ENCODE results near the gene DHFR.
"Not testable (repeated sequence)": the region's sequence is repeated elsewhere in the genome, so short reads cannot be mapped to it uniquely, and the experiment has no call there.

The DHFR gene

DNA sequence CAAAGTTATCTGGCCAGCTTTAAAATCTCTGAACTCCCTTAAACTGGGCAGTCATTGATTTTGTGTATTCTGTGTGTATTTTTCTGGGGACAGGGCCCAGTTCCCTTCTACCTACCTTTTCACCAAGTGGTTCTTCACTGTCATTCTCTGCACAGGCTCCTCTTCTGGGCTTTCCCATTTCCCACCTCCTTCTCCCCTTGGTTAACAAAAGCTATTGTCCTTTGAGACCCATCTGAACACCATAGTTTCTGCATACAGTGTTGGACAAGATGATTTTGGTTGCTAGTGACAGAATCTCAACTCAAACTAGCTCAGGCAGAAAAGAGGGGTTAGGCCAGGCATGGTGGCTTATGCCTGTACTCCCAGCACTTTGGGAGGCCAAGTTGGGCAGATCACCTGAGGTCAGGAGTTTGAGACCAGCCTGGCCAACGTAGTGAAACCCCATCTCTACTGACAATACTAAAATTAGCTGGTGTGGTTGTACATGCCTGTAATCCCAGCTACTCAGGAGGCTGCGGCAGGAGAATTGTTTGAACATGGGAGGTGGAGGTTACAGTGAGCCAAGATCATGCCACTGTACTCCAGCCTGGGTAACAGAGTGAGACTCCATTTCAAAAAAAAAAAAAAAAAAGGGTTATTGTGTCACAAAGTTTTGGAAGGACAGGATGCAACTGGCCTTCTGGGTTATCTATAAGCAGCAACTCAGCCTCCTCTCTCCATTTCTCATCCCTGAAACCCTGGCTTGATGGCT lies 53.7 kb downstream of the DHFR start:
- no peak for DNase-seq (ENCODE audit: low read depth in 2 of 3, low spot score in 1 of 3)

DNA sequence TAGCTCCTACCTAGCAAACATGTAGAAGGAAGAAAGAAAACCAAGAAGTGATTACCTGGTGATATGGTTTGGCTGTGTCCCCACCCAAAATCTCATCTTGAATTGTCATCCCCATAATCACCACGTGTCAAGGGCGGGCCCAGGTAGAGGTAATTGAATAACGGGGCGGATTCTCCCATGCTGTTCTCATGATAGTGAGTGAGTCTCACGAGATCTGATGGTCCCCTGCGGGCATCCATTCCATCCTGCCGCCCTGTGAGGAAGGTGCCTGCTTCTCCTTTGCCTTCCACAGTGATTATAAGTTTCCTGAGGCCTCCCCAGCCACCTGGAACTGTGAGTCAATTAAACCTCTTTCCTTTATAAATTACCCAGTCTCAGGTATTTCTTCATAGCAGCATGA lies 57.3 kb downstream of the DHFR start:
- DNase-seq (ENCODE audit: low read depth in 2 of 3, low spot score in 1 of 3), result no peak

DNA sequence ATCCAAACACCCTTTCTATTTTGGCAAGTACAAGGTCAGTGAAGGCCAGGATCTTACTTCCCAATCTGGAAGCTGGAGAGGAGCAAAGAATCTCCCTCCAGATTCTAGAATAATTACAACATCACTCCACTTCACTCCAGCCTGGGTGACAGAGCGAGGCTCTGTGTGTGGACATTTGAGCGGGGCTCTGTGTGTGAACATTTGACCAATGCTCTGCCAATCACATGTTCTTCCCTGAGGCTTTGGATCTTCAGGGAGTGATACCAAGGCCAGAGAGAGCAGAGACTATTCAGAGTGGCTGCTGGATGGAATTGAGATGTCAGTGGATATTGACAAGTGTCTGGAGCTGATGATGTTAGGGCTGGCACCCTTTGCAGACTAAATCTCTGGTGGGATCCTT lies 60.0 kb downstream of the DHFR start:
- DNase-seq (ENCODE audit: low read depth in 2 of 3, low spot score in 1 of 3), result no peak

DNA sequence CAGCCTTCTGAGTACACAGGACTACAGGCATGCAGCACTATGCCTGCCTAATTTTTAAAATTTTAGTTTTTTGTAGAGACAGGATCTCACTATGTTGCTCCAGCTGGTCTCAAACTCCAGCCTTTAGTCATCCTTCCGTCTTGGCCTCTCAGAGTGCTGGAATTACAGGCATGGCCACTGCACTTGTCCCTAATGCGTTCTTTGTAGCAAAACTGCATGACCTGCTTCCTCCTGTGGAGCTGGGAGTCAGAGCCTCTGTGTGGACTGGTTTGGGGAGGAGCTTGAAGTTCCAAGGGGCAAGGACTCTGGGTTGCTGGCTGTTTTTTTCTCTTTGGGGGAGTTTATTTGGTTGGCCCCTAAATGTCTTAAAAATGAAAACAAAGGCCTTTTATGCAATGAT lies 62.0 kb downstream of the DHFR start:
- no peak for DNase-seq (ENCODE audit: low read depth in 2 of 3, low spot score in 1 of 3)

DNA sequence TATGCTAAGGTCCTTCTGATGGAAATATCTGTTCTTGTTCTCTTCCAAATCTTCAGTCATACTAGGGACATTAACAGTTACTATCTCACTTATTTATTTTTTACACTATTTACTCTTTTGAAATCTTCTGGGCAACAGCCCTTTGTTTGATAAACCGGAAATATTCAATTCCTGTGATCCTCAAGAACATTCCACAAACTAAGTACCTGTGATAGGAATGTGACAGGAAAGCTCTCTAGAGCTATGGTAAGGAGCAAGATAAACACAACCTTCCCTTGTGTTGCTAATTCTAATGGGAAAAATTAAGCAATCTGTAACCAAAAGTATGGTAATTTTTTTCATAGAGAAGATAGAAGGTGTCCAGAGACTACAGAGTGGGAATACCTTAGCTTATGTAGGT lies 62.7 kb downstream of the DHFR start:
- no peak for DNase-seq (ENCODE audit: low read depth in 2 of 3, low spot score in 1 of 3)

DNA sequence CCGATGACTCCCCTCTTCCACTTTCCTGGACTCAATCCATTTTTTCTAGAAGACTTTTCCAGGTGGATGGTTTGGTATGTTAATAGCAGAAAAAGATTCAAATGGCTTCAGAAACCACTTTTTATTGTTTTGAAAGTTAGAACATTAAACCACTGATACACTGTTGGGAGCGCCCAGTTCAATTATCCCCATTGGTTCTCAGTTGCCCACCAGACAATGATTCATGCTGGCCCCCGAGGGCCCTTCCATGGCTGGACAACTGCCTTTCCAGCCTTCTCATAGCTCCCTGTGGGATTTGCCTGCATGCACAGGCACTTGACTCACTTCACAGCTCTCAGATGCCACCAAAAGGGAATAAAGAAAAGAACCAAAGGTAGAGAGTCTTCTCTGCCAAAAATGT lies 63.4 kb downstream of the DHFR start:
- no peak for DNase-seq (ENCODE audit: low read depth in 2 of 3, low spot score in 1 of 3)

DNA sequence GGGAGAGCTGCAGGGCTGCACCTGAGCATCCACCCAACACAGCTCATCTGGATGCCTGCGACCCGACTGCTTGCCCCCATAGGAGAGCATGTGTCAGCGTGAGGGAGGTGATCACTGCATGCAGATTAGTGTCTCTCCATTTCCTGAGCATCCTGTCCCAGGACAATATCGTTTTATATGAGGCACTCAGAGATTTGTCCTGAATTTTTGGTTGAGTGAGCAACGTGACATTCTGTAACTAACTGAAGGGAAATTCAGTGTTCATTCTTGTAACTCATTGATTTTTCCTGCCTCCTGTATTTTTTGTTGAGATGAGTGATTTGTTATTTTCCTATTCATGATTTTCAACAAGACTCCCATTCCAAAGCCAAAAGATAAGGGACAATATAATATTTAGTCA lies 64.0 kb downstream of the DHFR start:
- no peak for DNase-seq (ENCODE audit: low read depth in 2 of 3, low spot score in 1 of 3)

DNA sequence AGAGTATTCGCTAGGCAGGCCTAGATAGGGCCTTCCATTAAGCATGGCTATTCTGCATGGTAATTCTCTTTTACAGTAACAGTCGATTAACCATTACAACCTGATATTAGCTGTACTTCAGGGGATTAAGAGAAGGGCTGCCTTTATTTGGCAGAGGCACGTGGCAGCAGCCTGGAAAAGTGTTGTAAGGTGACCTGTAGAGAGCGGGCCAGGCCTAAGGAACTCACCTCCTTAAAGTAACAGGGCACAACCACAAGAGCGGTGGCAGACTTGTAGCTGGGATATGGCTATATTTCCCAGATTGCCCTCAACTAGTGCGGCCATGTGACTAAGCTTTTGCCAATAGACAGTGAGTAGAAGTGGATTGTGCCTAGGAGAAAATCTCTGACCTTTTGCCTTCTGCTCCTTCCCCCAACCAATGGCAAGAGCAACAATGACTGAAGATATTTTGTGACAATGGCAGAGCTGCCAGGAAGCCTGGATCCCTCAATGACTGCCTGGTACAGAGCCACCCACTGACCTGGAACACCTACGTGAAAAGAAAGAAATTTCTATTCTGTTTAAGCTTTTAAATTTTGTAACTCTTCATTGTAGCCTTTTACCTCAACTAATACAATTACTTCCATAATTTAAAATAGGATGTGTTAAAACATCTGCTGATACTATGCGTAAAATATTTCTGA lies 65.8 kb downstream of the DHFR start:
- DNase-seq (ENCODE audit: low read depth in 2 of 3, low spot score in 1 of 3), result no peak

DNA sequence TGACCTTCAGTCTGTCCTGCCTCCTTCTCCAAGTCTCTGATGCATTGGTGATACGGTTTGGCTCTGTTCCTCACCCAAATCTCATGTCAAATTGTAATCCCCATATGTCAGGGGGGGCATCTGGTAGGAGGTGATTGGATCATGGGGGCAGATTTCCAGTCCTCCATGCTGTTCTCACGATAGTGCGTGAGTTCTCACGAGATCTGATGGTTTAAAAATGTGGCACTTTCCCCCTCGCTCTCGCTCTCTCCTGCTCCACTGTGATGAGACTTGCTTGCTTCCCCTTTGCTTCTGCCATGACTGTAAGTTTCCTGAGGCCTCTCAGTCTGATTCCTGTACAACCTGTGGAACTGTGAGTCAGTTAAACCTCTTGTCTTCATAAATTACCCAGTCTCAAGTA lies 70.0 kb downstream of the DHFR start:
- DNase-seq (ENCODE audit: low read depth in 2 of 3, low spot score in 1 of 3), result no peak

DNA sequence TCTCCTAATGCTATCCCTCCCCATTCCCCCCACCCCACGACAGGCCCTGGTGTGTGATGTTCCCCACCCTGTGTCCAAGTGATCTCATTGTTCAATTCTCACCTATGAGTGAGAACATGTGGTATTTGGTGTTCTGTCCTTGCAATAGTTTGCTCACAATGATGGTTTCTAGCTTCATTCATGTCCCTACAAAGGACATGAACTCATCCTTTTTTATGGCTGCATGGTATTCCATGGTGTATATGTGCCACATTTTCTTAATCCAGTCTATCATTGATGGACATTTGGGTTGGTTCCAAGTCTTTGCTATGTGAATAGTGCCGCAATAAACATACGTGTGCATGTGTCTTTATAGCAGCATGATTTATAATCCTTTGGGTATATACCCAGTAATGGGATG lies 74.5 kb downstream of the DHFR start:
- not testable (repeated sequence) for DNase-seq (ENCODE audit: low read depth in 2 of 3, low spot score in 1 of 3)

DNA sequence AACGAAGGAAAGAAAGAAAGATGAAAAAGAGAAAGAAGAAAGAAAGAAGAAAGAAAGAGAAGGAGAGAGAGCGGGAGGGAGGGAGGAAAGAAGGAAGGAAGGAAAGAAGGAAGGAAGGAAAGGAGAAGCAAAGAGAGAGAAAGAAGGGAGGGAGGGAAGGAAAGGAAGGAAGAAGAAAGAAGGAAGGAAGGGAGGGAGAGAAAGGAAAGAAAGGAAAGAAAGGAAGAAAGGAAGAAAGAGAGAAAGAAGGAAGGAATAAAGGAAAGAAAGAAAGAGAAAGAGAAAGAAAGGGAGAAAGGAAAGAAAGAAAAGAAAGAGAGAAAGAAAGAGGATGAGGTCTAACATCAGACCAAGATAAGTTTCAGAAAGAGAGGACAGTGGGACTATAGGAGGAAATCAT lies 75.7 kb downstream of the DHFR start:
- no peak for DNase-seq (ENCODE audit: low read depth in 2 of 3, low spot score in 1 of 3)

DNA sequence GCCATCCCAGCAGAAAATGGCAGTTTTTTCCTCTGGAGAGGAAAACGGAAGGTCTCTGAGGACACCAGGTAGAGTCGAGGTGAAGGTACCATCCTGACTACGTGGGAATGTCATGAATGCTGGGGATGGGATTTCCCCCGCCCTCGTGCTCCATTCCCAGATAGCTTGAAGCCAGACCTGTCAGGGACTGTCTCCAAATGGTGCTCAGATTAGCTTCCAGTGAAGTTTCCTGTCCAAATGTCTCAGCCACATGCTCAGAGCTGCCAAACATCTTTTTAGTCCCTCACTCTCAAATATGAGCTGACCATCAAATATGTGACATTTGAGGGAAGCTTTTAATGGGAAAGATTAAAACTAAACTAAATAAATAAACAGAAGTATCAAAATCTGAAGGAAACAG lies 77.1 kb downstream of the DHFR start:
- DNase-seq (ENCODE audit: low read depth in 2 of 3, low spot score in 1 of 3), result no peak

DNA sequence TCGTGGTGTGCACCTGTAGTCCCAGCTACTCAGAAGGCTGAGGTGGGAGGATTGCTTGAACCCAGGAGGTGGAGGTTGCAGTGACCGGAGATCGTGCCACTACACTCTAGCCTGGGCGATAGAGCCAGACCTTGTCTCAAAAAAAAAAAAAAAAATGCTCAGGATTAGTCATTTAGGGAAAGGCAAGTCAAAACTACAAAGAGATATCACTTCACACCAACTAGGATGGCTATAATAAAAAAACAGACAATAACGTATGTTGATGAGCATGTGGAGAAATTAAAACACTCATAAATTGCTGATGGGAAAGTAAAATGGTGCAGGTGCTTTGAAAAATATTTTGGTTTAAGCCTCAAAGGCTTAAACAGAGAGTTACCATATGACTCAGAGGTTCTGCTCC lies 78.4 kb downstream of the DHFR start:
- no peak for DNase-seq (ENCODE audit: low read depth in 2 of 3, low spot score in 1 of 3)
